Panc1 (cell line): ENCODE measurements around the gene PPP1R3F. TPM values are rescaled to one million over a fixed set of nuclear protein-coding genes. Genes with fewer than 3 reads are reported as not detected.
A peak's percentile ranks its signal among the peaks of the same experiment; 100 is the strongest.

Experiments used
- ATAC-seq: fragments of 200-7000 bp; cut with Tn5 transposase; 2 replicates; pipeline ENCODE4 v1.9.1; 2020; ENCODE audit warnings: mild to moderate bottlenecking, moderate library complexity
- BruUV-seq: library from RNA; stranded (reverse); fragments of 400-500 nt; replicated peaks from 2 replicates; lab custom pipeline; 2021; lab: Mats Ljungman, UMichigan
- CTCF ChIA-PET: fragments of 300-600 bp; sonication (Branson Sonifier 250); formaldehyde crosslinking; loops from one replicate; lab custom pipeline; 2022; ENCODE audit warnings: antibody characterized with exemption; lab: Charles Lee
- POLR2A ChIA-PET: fragments of 300-600 bp; sonication (Branson Sonifier 250); formaldehyde crosslinking; loops from one replicate; lab custom pipeline; 2022; ENCODE audit warnings: antibody characterized with exemption; lab: Charles Lee
- DNase-seq: peaks from one replicate; pipeline ENCODE4 v3.0.0-alpha.2; 2010; ENCODE audit warnings: low read depth, low spot score
- H3K27ac ChIP-seq: 2 replicates; pipeline ENCODE4 v1.5.1; 2011; ENCODE audit warnings: mild to moderate bottlenecking, low read length, inconsistent platforms
- H3K27me3 ChIP-seq: fragments of 200-500 bp; sonication (Bioruptor generic); 2 replicates; pipeline ENCODE4 v1.6.0; 2014; ENCODE audit warnings: low read length, inconsistent platforms; ENCODE audit not compliant: control insufficient read depth, insufficient read depth
- H3K36me3 ChIP-seq: fragments of 200-500 bp; sonication (Bioruptor generic); 2 replicates; pipeline ENCODE4 v1.5.1; 2014; ENCODE audit warnings: inconsistent platforms, mild to moderate bottlenecking, low read length, moderate library complexity; ENCODE audit not compliant: control insufficient read depth, insufficient read depth
- H3K4me1 ChIP-seq: 2 replicates; pipeline ENCODE4 v1.5.1; 2011; ENCODE audit warnings: inconsistent platforms, mild to moderate bottlenecking, low read length, moderate library complexity; ENCODE audit not compliant: control insufficient read depth, insufficient read depth
- H3K4me3 ChIP-seq, 2 experiments: 2 replicates each; pipeline ENCODE4 v1.5.1; 2011 to 2012; ENCODE audit warnings: low read depth in 2 of 2, low read length in 2 of 2, mild to moderate bottlenecking in 2 of 2, inconsistent platforms in 1 of 2, moderate library complexity in 1 of 2
- H3K9me3 ChIP-seq: fragments of 200-500 bp; sonication (Bioruptor generic); 2 replicates; pipeline ENCODE4 v1.5.1; 2014; ENCODE audit warnings: low read depth, mild to moderate bottlenecking, inconsistent platforms, low read length, moderate library complexity; ENCODE audit not compliant: control insufficient read depth, insufficient read depth
- CTCF ChIP-seq: fragments of 450-650 bp; IDR thresholded peaks from 2 replicates; pipeline ENCODE4 v1.5.1; 2017; ENCODE audit warnings: mild to moderate bottlenecking
- POLR2AphosphoS5 ChIP-seq: IDR thresholded peaks from 2 replicates; pipeline ENCODE4 v1.6.1; 2012; ENCODE audit warnings: mild to moderate bottlenecking, low read depth, low read length, moderate library complexity
- SIN3A ChIP-seq: IDR thresholded peaks from 2 replicates; pipeline ENCODE4 v1.6.1; 2012; ENCODE audit warnings: low read depth, mild to moderate bottlenecking, low read length, moderate library complexity, borderline replicate concordance; ENCODE audit not compliant: insufficient read depth
- TCF7L2 ChIP-seq: IDR thresholded peaks from 2 replicates; pipeline ENCODE4 v1.6.1; 2011; ENCODE audit warnings: mild to moderate bottlenecking, low read depth, low read length, inconsistent platforms
- in situ Hi-C: cut with HindIII; loops from 2 replicates; pipeline ENCODE4 v1.10.0; 2016; ENCODE audit warnings: low sequenced_read_pairs, low pct_unique_long_range_greater_than_20kb
- intact Hi-C: fragments of 100-400 bp; cut with micrococcal nuclease; formaldehyde crosslinking; loops from one replicate; pipeline ENCODE4 v1.10.0; 2022; ENCODE audit not compliant: unreplicated experiment
- total RNA-seq: library from RNA; stranded (reverse); gene quantifications from one replicate; pipeline ENCODE4 v1.2.1, GENCODE V29; 2021; ENCODE audit not compliant: unreplicated experiment
- TF ChIP-seq, protein P1 (sequence below), 2 experiments: IDR thresholded peaks; 2 replicates each; pipeline ENCODE4 v1.6.1; 2011 to 2012; ENCODE audit warnings: low read depth in 2 of 2, control low read depth in 1 of 2, low read length in 1 of 2, mild to moderate bottlenecking in 1 of 2, moderate library complexity in 1 of 2; ENCODE audit not compliant: insufficient read depth in 1 of 2

The PPP1R3F gene
- total RNA-seq, 1 experiment from 2014 or later, result 8.3 TPM

- Histone ChIP-seq H3K9me3 (no peaks in the 10 kb centered on the region), H3K4me1 (peaks cover 14% of the 10 kb centered on the region), H3K36me3 (no peaks in the 10 kb centered on the region), H3K27ac (no peak overlapping the region), H3K27me3 (no peaks in the 10 kb centered on the region), H3K4me3 (no peak overlapping the region)
- ChIA-PET POLR2A (no interaction called here), CTCF (no interaction called here)
- intact Hi-C loops, result loop anchor here (5.0 kb wide), 1 partner anchor 84 kb away; no protein-coding TSS in a partner anchor
- in situ Hi-C loops, result no loop called here
- TF ChIP-seq, protein P1, sequence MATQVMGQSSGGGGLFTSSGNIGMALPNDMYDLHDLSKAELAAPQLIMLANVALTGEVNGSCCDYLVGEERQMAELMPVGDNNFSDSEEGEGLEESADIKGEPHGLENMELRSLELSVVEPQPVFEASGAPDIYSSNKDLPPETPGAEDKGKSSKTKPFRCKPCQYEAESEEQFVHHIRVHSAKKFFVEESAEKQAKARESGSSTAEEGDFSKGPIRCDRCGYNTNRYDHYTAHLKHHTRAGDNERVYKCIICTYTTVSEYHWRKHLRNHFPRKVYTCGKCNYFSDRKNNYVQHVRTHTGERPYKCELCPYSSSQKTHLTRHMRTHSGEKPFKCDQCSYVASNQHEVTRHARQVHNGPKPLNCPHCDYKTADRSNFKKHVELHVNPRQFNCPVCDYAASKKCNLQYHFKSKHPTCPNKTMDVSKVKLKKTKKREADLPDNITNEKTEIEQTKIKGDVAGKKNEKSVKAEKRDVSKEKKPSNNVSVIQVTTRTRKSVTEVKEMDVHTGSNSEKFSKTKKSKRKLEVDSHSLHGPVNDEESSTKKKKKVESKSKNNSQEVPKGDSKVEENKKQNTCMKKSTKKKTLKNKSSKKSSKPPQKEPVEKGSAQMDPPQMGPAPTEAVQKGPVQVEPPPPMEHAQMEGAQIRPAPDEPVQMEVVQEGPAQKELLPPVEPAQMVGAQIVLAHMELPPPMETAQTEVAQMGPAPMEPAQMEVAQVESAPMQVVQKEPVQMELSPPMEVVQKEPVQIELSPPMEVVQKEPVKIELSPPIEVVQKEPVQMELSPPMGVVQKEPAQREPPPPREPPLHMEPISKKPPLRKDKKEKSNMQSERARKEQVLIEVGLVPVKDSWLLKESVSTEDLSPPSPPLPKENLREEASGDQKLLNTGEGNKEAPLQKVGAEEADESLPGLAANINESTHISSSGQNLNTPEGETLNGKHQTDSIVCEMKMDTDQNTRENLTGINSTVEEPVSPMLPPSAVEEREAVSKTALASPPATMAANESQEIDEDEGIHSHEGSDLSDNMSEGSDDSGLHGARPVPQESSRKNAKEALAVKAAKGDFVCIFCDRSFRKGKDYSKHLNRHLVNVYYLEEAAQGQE (IDR thresholded peaks at IDR 0.05; ENCODE audit: insufficient read depth in 1 of 2, low read depth in 2 of 2, low read length in 1 of 2), result no peak
- TF ChIP-seq CTCF, result no peak
- TF ChIP-seq TCF7L2, result no peak
- no peak for TF ChIP-seq POLR2AphosphoS5
- TF ChIP-seq SIN3A, result no peak
- no TSS peak for BruUV-seq
- DNase-seq (no peak), ATAC-seq (no peak)
Observed at GRCh38 chrX:49276207-49276606, 6.6 kb downstream of the PPP1R3F start.

DNA sequence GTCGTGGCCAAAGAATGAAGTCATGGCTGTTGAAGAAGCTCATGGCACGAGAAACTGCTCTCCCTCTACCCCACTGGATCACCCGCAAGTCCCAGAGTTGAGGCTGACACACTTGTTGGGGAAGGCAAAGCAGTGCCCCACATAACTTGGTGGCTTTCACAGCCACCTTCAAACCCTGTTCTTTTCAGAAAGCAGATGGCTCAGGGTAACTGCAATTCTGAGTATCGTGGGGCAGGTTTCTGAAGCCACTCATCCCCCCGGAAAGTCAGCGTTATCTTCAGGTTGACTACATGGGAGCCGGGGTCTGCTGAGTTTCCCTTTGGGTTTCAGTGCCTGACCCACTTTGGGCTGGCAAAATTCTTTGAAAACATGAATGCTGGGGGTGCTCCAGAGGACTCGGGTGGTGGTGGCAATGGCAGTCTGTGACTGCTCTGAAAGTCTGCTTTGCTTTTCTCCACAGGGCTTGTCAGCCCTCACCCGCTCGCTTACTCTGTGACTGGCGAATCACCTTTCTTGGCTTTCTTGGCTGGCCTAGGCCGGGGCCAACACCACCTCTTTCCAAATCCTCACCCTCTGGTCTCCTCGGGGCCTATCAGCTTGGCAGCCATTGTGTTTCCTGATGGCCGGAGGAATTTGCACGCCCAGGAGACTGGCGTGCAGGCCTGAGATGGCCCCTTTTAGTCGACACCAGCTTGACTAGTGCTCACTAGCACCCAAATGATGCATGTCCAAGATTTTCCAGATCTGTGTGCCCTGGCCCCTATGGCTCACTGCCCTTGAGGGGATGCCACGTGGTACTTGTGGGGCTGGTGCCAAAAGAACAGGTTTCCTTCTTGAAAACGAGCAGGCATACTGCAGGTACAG is 7.3 kb downstream of the PPP1R3F start:
- no peak overlapping the region for H3K27ac ChIP-seq
- no TSS peak for BruUV-seq
- DNase-seq (no peak), ATAC-seq (0 out of 2 replicates have a peak, but pooled peaks have one; percentile 26)
- CTCF ChIA-PET, result no interaction called here
- intact Hi-C loops, result loop anchor here (5.0 kb wide), 1 partner anchor 85 kb away; no protein-coding TSS in a partner anchor
- no peaks in the 10 kb centered on the region for H3K9me3 ChIP-seq
- POLR2A ChIA-PET, result no interaction called here
- H3K4me3 ChIP-seq, result no peak overlapping the region
- in situ Hi-C loops, result no loop called here
- H3K27me3 ChIP-seq, result no peaks in the 10 kb centered on the region
- peaks cover 8% of the 10 kb centered on the region for H3K4me1 ChIP-seq
- no peaks in the 10 kb centered on the region for H3K36me3 ChIP-seq
- TF ChIP-seq TCF7L2 (no peak), SIN3A (no peak), POLR2AphosphoS5 (no peak)
- TF ChIP-seq, protein P1 (IDR thresholded peaks at IDR 0.05; ENCODE audit: insufficient read depth in 1 of 2, low read depth in 2 of 2, low read length in 1 of 2), result no peak
